NCI-H187 treated with DMSO at 0.1 percent for 48 hours (cell line): ENCODE data around the gene ZNF668.
"Not testable (repeated sequence)": the region's sequence is repeated elsewhere in the genome, so short reads cannot be mapped to it uniquely, and the experiment has no call there.

Source experiments
- DNase-seq: peaks from one replicate; lab custom pipeline; 2025; lab: John Stamatoyannopoulos, UW

ZNF668 gene

GRCh38 chr16:31100876-31101641 lies 27.0 kb upstream of the ZNF668 start:
- not testable (repeated sequence) for DNase-seq

- no peak for DNase-seq
These were observed 26.0 kb upstream of the ZNF668 start for GRCh38 chr16:31099860-31100638.

DNA sequence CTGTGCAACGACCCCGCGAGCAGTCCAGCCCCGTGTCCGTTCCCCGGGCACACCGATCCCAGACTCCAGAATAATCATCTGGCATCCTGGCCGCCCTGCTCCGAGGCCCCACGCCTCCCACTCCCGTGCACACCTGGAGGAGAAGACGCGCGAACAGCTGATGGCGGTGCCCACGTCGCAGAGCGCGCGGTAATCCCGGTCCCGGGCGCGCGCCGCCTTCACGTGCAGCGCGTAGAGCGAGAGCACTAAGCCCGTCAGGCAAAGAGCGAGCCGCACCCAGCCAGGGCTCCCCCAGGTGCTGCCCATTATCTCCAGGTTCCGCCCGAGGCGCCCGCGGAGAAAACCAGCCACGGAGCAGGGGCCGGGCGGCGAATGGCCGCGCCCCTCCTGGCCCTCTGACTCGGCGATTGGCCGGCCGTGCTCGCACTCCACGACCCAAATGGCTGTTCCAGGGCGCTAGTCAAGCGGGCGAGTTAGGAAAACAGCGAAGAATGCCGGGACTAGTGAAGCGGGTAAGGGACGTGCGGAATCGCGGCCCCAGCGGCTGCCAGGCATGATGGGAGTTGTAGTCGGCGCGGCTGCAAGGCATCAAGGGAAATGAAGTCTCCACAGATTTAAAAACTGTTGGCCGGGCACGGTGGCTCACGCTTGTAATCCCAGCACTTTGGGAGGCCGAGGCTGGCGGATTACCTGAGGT lies 20.5 kb upstream of the ZNF668 start, which contains the start of gene VKORC1:
Gene VKORC1 (minus strand): TSS at position 374 of the 697 bp plus-strand sequence. CDS start 68 bp downstream, at position 306.
- peak; percentile 42 for DNase-seq

DNA sequence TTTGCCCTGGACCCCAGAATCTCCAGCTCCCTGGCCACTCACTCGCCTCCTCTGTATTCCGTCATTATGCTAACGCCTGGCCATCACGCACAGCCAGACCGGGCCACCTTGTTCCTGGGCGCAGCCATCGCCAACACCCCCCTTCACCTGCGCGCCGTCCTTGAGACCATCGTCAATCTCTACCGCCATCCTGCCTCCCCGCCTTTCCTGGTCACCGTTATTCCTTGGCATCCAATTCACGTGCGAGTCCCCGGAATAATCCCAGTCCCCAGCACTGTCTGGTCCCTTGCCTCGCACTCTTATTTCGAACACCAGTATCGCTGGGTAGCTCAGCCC lies 20.0 kb upstream of the ZNF668 start:
- DNase-seq, result no peak

DNA sequence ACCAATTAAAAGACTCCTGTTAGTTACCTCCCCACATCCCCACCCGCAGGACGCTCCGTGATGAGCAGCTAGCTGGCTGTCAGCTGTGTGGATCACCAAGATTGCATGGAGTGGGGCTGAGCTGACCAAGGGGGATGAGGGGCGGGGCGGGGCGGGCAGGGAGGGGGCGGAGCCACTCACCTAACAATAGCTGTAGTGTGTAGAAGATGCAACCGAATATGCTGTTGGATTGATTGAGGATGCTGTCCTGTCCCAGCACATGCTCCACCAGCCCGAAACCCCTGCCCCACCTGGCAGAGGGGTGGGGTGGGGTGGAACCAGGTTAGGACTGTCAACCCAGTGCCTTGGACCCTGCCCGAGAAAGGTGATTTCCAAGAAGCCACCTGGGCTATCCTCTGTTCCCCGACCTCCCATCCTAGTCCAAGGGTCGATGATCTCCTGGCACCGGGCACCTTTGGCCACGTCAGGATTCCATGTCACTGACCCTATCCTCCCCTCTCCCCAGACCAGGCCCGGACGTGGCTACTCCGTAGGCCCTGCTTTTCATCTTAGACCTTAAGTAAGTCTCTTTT lies 19.2 kb upstream of the ZNF668 start:
- no peak for DNase-seq

DNA sequence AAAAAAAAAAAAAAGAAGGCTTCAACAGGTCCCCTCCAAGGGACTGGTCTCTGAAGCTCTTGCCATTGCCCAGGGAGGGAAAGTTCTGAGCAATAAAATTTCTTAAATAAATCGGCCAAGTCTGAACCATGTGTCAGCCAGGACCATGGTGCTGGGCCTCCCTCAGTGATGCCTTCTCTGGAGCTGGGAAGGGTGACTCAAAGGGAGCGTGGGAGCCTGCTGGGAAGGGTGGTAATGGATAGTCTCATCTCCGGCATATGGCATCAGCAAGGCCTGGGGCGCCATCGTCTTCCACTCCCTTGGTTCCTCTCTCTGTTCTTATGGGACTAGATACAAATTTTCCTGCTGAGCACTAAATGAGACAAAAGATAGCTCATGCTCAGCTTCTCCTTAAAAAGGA lies 18.3 kb upstream of the ZNF668 start:
- no peak for DNase-seq

GRCh38 chr16:31090540-31090939 lies 16.5 kb upstream of the ZNF668 start:
- DNase-seq, result no peak

DNA sequence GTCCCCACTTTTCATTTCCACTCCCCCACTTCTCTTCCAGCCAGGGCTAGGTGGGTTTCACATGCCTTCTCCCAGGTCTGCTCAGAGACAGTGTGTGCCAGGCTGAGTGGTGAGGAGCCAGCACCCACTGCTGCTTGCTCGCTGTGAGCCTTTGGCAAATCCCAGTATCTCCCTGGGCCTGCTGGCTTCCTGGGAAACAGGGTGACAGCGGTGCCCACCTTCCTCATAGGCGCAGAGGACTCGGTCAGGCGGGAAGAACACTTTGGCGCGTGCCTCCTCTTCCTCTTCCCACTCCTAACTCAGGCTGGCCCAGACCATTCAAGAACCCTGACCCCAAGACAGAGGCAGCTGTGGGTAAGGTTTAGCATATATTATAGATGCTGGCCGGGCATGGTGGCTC lies 15.2 kb upstream of the ZNF668 start:
- no peak for DNase-seq

GRCh38 chr16:31088459-31089183 lies 14.6 kb upstream of the ZNF668 start, which contains the start of gene PRSS53:
TSS of gene PRSS53 (minus strand) at chr16:31088943. CDS start at chr16:31088809, 134 bp downstream.
- DNase-seq, result no peak

DNA sequence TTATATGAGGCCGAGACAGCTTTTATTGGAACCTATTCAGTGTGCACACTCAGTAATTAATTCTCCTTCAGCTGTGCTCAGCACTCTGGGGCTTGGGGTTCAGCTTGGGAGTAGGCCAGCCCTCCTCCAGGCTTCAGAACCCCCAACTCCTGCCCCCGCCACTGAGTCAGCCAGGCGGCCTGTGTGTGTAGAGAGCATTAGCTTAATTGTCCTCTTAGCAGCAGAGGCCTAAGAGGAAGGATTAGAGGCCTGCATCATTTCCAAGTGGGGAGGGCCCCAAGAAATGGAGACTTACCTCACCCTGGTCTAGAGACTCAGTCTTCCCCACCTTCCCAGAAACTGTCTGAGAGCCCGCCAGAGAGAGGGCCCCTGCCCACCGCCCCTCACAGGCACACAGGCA lies 13.9 kb upstream of the ZNF668 start:
- no peak for DNase-seq

- DNase-seq, result no peak
These were observed 13.4 kb upstream of the ZNF668 start for GRCh38 chr16:31087481-31087880.

- no peak for DNase-seq
These were observed 12.5 kb upstream of the ZNF668 start for GRCh38 chr16:31086629-31086906.

DNA sequence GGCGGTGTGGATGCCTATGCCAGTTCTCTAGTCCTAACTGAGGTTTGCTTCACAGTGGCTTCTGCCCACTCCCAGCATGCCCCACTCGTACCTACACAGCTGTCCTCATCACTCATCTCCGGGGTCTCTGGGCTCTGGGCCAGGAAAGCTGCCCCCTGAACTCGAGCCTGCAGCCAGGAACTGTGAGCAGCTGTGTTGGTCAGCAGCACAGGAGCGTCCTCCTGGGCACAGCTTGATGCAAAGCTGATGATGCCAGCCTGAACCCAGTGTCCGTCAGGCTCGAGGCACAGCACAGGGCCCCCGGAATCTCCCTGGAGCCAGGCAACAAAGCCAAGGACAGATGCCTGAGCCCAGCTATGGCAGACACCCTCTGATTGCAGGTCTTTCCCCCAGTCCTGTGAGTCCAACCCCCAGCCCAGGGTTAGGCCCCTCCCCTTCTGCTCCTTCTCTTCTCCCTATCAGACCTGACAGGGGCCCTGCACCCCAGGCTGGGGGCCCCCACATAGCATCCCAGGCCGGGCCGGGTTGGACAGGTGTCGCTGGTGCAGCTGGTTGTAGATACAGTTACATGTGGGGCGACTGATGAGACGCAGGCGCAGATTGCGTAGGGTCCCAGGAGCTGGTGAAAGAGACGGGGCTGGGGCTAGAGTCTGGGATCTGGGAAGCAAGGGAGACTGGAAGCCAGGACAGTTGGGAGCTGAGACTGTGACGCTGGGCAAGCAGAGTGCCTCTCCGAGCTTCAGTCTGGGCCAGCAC lies 12.0 kb upstream of the ZNF668 start:
- DNase-seq, result no peak

- no peak for DNase-seq
These were observed 11.4 kb upstream of the ZNF668 start for GRCh38 chr16:31085411-31085810.

DNA sequence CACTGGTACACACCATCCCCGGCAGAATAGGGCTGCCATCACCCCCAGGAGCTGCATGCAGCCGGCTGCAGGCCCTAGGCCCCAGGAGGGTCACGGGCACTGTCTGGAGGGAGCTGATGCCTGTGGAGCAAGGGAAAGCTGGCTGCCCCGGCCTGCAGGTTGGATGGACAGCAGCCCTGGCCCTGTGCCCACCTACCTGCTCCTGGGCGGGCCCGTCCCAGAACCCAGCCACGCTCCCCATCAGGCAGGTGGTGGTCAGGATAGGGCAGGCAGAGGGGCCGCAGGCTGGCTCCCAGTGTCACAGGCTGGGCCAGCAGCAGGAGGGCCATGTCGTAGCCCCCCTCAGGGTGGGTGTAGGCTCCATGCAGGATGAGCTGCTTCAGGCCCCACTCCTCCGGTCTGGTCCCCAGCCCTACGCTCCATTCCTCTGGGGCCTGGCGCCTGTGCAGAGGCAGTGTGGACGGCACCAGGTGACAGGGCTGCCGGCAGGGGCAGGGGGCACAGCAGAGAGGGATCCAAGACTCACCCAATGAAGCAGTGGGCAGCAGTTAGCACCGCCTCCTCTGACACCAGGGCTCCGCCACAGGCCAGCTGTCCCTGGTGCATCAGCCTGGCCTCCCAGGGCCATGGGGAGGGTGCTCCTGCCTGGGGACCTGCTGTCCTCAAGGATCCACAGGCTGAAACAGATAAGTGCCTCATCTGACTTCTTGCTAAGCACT lies 10.7 kb upstream of the ZNF668 start:
- no peak for DNase-seq

DNA sequence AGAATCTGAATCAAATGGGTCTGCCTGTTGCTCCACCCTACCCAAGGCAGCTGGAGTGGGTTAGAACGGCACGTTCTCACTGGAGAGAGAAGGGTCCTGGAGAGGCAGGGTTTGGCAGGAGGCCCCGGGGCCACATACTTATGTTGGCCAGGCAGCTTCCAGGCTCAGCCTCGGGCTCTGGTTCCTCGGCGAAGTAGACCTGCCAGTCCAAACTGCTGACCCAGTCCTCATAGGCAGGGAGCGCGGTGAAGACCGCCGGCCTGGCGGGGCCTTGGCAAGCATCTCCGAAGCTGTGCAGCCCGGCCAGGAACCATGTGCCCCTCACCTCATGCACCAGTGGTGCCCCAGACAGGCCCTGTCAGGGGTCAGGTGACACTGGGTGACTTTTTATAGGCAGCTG lies 9.9 kb upstream of the ZNF668 start:
- no peak for DNase-seq

DNA sequence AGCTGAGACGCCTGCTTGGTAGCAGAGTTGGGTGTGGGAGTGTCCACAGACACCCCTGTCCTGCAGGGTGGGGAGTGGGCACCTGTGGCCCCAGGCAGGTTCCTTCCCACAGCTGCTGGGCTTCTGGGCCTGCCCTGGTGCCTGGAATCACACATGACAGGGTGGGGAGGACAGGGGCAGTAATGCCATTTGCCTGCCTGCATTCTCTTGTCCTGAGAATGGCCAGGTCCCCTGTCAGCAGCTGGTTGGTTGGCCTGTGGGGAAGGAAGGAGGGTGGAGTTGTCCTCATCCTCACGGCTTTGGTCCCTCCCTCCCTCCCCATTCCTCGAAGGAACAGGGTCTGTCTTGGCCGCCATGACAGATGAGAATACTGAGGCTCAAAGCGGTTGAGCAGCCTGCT lies 9.5 kb upstream of the ZNF668 start:
- no peak for DNase-seq

GRCh38 chr16:31083081-31083480 lies 9.0 kb upstream of the ZNF668 start:
- no peak for DNase-seq

- no peak for DNase-seq
These were observed 8.5 kb upstream of the ZNF668 start for GRCh38 chr16:31082368-31083045.
